PC-3 (cell line): ENCODE data around the gene NOX4.
"Not testable (repeated sequence)": the region's sequence is repeated elsewhere in the genome, so short reads cannot be mapped to it uniquely, and the experiment has no call there.

ENCODE experiments used
- CTCF ChIP-seq: fragments of 300-600 bp; sonication (generic); conservative IDR thresholded peaks from 2 replicates; pipeline ENCODE4 v1.5.1; 2017; ENCODE audit warnings: antibody characterized with exemption, low read depth, mild to moderate bottlenecking, low read length
- EZH2 ChIP-seq: fragments of 300-600 bp; sonication (generic); IDR thresholded peaks from one replicate; pipeline ENCODE4 v1.6.1; 2017; ENCODE audit warnings: antibody characterized with exemption, mild to moderate bottlenecking, low read length; ENCODE audit not compliant: unreplicated experiment

DNA sequence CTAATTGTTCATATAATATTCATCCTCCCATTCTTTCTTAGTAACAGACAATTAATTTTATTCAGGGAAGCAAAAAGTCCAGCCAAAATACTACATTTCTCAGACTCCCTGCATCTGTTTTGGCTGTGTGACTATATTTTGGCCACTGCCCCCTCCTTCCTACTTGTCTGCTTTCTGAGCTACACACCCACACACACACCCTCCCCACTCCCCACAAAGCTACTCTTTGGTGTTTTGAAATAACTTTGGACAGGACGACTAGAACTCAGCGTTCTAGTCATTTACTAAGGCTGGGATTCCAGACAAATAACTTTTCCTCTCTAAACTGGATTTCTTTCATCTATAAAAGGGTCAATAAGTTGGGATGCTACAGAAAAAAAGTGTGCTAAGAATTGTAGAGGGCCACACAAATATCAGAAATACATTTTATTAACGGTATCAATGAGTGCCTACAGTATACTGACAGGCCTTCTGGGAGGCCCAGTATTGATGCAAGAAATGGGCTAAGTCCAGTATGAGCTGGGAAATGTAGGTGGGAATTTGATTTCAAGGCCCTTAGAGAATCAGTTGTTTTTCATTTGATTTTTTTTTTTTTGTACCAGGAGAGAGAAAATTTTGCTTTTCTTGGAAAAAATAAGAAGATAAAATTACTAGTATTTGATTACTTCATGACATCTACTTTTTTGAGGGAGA, 148.1 kb downstream of the NOX4 start:
- not testable (repeated sequence) for TF ChIP-seq CTCF, EZH2
